Spleen (tissue), 11 donors: ENCODE measurements around the gene TXNDC11. TPM values are rescaled to one million over a fixed set of nuclear protein-coding genes. Genes with fewer than 3 reads are reported as not detected.

Source experiments
- DNase-seq: peaks from one replicate; pipeline ENCODE4 v3.0.0-alpha.2; 2020
- H3K27ac ChIP-seq, 8 donors: fragments of 200-600 bp; sonication (generic) in 7 of 8; 1 replicate in 4 of 8; 2 replicates in 4 of 8; pipeline versions ENCODE4 v1.5.0 to v1.8.0; 2016 to 2021; ENCODE audit warnings: inconsistent platforms in 4 of 8, mild to moderate bottlenecking in 4 of 8, moderate library complexity in 1 of 8
- H3K27me3 ChIP-seq, 7 donors: fragments of 200-600 bp; sonication (generic) in 6 of 7; replicated peaks in 1 of 7; 1 replicate in 4 of 7; 2 replicates in 3 of 7; pipeline versions ENCODE4 v1.5.0 to v1.8.0; 2016 to 2021; ENCODE audit warnings: inconsistent platforms in 3 of 7, mild to moderate bottlenecking in 1 of 7
- H3K36me3 ChIP-seq, 6 donors: fragments of 200-600 bp; sonication (generic) in 5 of 6; 1 replicate in 4 of 6; 2 replicates in 2 of 6; pipeline versions ENCODE4 v1.5.0 to v1.8.0; 2016 to 2021; ENCODE audit warnings: inconsistent platforms in 2 of 6
- H3K4me1 ChIP-seq, 6 donors: fragments of 200-600 bp; sonication (generic) in 5 of 6; 1 replicate in 3 of 6; 2 replicates in 3 of 6; pipeline versions ENCODE4 v1.5.0 to v1.8.0; 2016 to 2021; ENCODE audit warnings: inconsistent platforms in 3 of 6
- H3K4me3 ChIP-seq, 8 donors: fragments of 200-600 bp; sonication (generic) in 7 of 8; 1 replicate in 4 of 8; 2 replicates in 4 of 8; pipeline versions ENCODE4 v1.5.0 to v1.8.0; 2016 to 2021; ENCODE audit warnings: inconsistent platforms in 4 of 8, mild to moderate bottlenecking in 4 of 8, moderate library complexity in 2 of 8
- H3K9me3 ChIP-seq, 8 donors: fragments of 200-600 bp; sonication (generic) in 7 of 8; 1 replicate in 4 of 8; 2 replicates in 4 of 8; pipeline versions ENCODE4 v1.5.0 to v1.8.0; 2016 to 2021; ENCODE audit warnings: inconsistent platforms in 4 of 8
- POLR2A ChIP-seq, 3 donors: fragments of 450-650 bp; IDR thresholded peaks; one replicate each; pipeline ENCODE4 v1.5.1; 2017; ENCODE audit warnings: antibody characterized with exemption in 3 of 3, mild to moderate bottlenecking in 1 of 3
- POLR2AphosphoS5 ChIP-seq, 3 donors: sonication (generic); formaldehyde crosslinking; IDR thresholded peaks; one replicate each; pipeline ENCODE4 v1.5.1; 2017; ENCODE audit warnings: antibody characterized with exemption in 3 of 3
- WGBS, 5 donors: extraction: QIAGEN DNeasy Blood & Tissue Kit in 3 of 5; methylation state at CpG; one replicate each; pipeline versions ENCODE4 v1.1.5 to v1.1.7; 2013 to 2018; 5-methylcytosine and 5-hydroxymethylcytosine counted together
- intact Hi-C: fragments of 100-400 bp; cut with DNase I; formaldehyde crosslinking; loops from one replicate; pipeline ENCODE4 v1.15.0; 2023; ENCODE audit warnings: low total_unique reads
- polyA plus RNA-seq, 3 donors: library from polyadenylated mRNA; stranded (reverse); fragments of 200-250 nt; gene quantifications; one replicate each; pipeline ENCODE4 v1.2.1, GENCODE V29; 2013
- total RNA-seq, 7 donors: library from RNA; depleted of rRNA in 3 of 7; stranded (reverse); fragments of >200 nt in 3 of 7; fragmentation: NEBNext Ultra II Directional in 4 of 7; extraction: Animal tissue kit (Norgen Biotek cat#: 25700) in 4 of 7; gene quantifications; one replicate each; pipeline versions ENCODE4 v1.1.0 to v1.2.1, GENCODE V29; 2016 to 2021
- TF ChIP-seq, protein P1 (sequence below), 11 experiments: fragments of 200-600 bp in 7 of 11; fragments of 450-650 bp in 4 of 11; sonication (generic) in 4 of 11; IDR thresholded peaks in 8 of 11; conservative IDR thresholded peaks in 3 of 11; 1 replicate in 7 of 11; 2 replicates in 4 of 11; pipeline versions ENCODE4 v1.4.0 to v1.8.0; 2016 to 2021; ENCODE audit warnings: antibody characterized with exemption in 11 of 11, inconsistent platforms in 4 of 11, mild to moderate bottlenecking in 1 of 11
- donor health status: healthy with polysubstance abuse.
- donor health status: DM: no; HTN: no; CAD: no; lungs with moderate emphysema.
- donor health status: DM: no; HTN: no; CAD: no.
- donor health status: Bipolar disorder and iron deficiency.
- donor health status: healthy.
- donor health status: DM: no; HTN: no; CAD: no.
- donor health status: DM: yes; HTN: yes; CAD: no.

The TXNDC11 gene
- total and polyA plus RNA-seq, 10 donors, result 28.3 to 104 (median 49.3) TPM

- H3K36me3 ChIP-seq, result peaks cover 0 to 87% (median 17%) of the 10 kb centered on the region in 6 donors
- H3K4me1 ChIP-seq, result peaks cover 0 to 41% (median 13%) of the 10 kb centered on the region in 6 donors
- H3K9me3 ChIP-seq, result no peaks in the 10 kb centered on the region
- WGBS, 5 donors, result 93 to 99% (median 94%) methylated on average over 4 of the region's 4 CpGs
- TF ChIP-seq POLR2AphosphoS5 (IDR thresholded peaks at IDR 0.05) (no peak), POLR2A (IDR thresholded peaks at IDR 0.05) (no peak)
- TF ChIP-seq, protein P1, sequence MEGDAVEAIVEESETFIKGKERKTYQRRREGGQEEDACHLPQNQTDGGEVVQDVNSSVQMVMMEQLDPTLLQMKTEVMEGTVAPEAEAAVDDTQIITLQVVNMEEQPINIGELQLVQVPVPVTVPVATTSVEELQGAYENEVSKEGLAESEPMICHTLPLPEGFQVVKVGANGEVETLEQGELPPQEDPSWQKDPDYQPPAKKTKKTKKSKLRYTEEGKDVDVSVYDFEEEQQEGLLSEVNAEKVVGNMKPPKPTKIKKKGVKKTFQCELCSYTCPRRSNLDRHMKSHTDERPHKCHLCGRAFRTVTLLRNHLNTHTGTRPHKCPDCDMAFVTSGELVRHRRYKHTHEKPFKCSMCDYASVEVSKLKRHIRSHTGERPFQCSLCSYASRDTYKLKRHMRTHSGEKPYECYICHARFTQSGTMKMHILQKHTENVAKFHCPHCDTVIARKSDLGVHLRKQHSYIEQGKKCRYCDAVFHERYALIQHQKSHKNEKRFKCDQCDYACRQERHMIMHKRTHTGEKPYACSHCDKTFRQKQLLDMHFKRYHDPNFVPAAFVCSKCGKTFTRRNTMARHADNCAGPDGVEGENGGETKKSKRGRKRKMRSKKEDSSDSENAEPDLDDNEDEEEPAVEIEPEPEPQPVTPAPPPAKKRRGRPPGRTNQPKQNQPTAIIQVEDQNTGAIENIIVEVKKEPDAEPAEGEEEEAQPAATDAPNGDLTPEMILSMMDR (IDR thresholded peaks at IDR 0.05 in 8 of 11, conservative IDR thresholded peaks at IDR 0.05 in 3 of 11), result no peak
- intact Hi-C loops, result loop anchor here (5.0 to 10.0 kb wide), 3 partner anchors 179 to 747 kb away; no protein-coding TSS in a partner anchor
- DNase-seq, result no peak
- H3K27ac ChIP-seq, result no peak overlapping the region
- no peak overlapping the region for H3K4me3 ChIP-seq
- H3K27me3 ChIP-seq, result no peaks in the 10 kb centered on the region
These were observed 31.0 kb downstream of the TXNDC11 start for GRCh38 chr16:11711662-11712061.

DNA sequence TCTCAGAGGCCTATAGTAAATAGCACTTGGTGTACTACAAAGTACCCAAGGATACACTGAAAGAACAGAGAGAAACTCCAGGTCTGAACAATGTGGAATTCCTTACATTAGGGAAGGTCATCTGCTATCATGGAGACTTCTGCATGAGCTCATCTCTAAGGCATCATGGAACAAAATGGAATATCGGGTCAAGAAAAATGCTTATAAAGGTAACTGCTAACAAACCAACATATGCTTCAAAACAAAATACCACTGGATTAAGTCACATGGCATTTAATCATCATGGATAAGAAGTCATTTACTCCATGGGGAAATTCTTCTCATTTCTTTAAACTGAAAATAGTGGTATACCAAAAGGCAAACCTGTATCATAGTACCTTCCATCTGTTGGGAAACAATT lies 34.2 kb downstream of the TXNDC11 start:
- intact Hi-C loops, result no loop called here
- DNase-seq, result no peak
- no peak overlapping the region for H3K27ac ChIP-seq
- H3K4me3 ChIP-seq, result no peak overlapping the region
- peaks cover 0 to 47% (median 6%) of the 10 kb centered on the region in 6 donors for H3K4me1 ChIP-seq
- no peak for TF ChIP-seq POLR2A (IDR thresholded peaks at IDR 0.05)
- no peak for TF ChIP-seq POLR2AphosphoS5 (IDR thresholded peaks at IDR 0.05)
- TF ChIP-seq, protein P1 (IDR thresholded peaks at IDR 0.05 in 8 of 11, conservative IDR thresholded peaks at IDR 0.05 in 3 of 11), result no peak
- H3K36me3 ChIP-seq, result peaks cover 0 to 82% (median 22%) of the 10 kb centered on the region in 6 donors
- WGBS, 5 donors, result 91 to 100% (median 95%) methylated on average over 1 of the region's 1 CpG
- H3K27me3 ChIP-seq, result no peaks in the 10 kb centered on the region
- H3K9me3 ChIP-seq, result no peaks in the 10 kb centered on the region

GRCh38 chr16:11707679-11708197 lies 34.9 kb downstream of the TXNDC11 start:
- Histone ChIP-seq H3K4me1 (peaks cover 0 to 47% (median 6%) of the 10 kb centered on the region in 6 donors), H3K27me3 (no peaks in the 10 kb centered on the region), H3K9me3 (no peaks in the 10 kb centered on the region), H3K27ac (no peak overlapping the region), H3K4me3 (no peak overlapping the region), H3K36me3 (peaks cover 0 to 81% (median 22%) of the 10 kb centered on the region in 6 donors)
- DNase-seq, result no peak
- intact Hi-C loops, result no loop called here
- TF ChIP-seq POLR2A (IDR thresholded peaks at IDR 0.05) (no peak), POLR2AphosphoS5 (IDR thresholded peaks at IDR 0.05) (no peak)
- TF ChIP-seq, protein P1 (IDR thresholded peaks at IDR 0.05 in 8 of 11, conservative IDR thresholded peaks at IDR 0.05 in 3 of 11), result no peak
- WGBS, 5 donors, result 91 to 98% (median 95%) methylated on average over 4 of the region's 4 CpGs

- 88 to 97% (median 92%) methylated on average over 4 to 5 of the region's 5 CpGs for WGBS, 5 donors
These were observed 36.4 kb downstream of the TXNDC11 start for GRCh38 chr16:11706180-11706742.

More at GRCh38 chr16:11706180-11706742, 36.4 kb downstream of the TXNDC11 start:
- Histone ChIP-seq H3K27me3 (no peaks in the 10 kb centered on the region), H3K27ac (peak overlapping the region in 1 of 8 donors; percentile 39), H3K36me3 (peaks cover 0 to 84% (median 18%) of the 10 kb centered on the region in 6 donors), H3K4me3 (no peak overlapping the region), H3K9me3 (no peaks in the 10 kb centered on the region), H3K4me1 (peaks cover 0 to 52% (median 6%) of the 10 kb centered on the region in 6 donors)
- TF ChIP-seq, protein P1 (IDR thresholded peaks at IDR 0.05 in 8 of 11, conservative IDR thresholded peaks at IDR 0.05 in 3 of 11), result no peak
- TF ChIP-seq POLR2AphosphoS5 (IDR thresholded peaks at IDR 0.05), result peak; percentile 31 to 50 (median 48)
- DNase-seq, result no peak
- intact Hi-C loops, result no loop called here
